ENCODE data around the gene PTGDS.

GRCh38 chr9:136935651-136936050 is 41.7 kb upstream of the PTGDS start:
- no peak for TF ChIP-seq EZH2phosphoT487 (IDR thresholded peaks at IDR 0.05; ENCODE audit: insufficient read depth, low read depth)
- no peak for TF ChIP-seq EZH2 (IDR thresholded peaks at IDR 0.05; ENCODE audit: insufficient read depth, poor library complexity, severe bottlenecking)
